NCI-H446 treated with DMSO at 0.1 percent for 48 hours (cell line): ENCODE data around the gene PGA5.

Experiments used
- DNase-seq: peaks from one replicate; lab custom pipeline; 2025; lab: John Stamatoyannopoulos, UW

The PGA5 gene

DNA sequence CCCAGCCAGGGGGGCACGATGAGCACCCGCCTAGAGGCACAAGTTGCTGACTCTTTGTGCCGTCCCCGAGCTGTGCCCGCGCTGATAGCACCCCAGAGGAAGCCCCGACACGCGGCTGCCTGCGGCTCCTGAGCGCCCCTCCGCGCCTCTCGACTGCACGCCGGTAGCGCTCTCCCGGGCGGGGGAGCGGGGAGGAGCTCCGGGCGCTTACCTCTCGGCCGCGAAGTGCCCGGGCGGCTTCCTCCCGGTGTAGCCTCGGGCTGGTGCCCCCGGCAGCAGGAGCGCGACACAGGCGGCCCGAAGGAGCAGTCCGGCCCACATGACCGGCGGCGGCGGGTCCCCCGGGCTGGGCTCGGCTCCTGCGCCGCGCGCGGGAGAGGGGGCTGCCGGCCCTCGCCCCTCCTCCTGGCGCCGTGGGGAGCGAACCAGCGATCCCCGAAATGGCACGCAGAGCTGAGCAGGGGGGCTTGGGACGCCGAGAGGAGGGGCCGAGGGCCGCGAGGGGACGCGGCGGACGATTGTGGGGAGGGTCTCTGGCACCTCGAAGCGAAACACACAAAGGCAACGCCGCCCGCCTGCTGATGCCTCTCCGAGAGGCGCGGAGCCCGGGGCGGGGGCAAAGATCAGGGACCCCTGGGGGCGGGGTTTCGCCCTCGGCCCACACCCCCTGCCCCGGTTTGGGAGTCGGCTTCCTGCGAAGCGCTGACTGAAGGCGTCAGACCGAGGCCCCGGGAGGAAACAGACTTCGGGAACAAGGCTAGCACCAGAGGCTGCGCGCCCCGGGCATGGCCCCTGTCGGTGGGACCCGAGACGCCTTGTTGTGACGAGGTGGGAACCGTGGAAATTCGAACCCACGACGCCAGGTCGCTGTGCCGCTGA is 54.0 kb downstream of the PGA5 start, which contains the start of gene VWCE:
Gene VWCE, minus strand, starts transcription at position 600 of the 879 bp plus-strand sequence. Its CDS starts 279 bp downstream, at position 321.
- no peak for DNase-seq

DNA sequence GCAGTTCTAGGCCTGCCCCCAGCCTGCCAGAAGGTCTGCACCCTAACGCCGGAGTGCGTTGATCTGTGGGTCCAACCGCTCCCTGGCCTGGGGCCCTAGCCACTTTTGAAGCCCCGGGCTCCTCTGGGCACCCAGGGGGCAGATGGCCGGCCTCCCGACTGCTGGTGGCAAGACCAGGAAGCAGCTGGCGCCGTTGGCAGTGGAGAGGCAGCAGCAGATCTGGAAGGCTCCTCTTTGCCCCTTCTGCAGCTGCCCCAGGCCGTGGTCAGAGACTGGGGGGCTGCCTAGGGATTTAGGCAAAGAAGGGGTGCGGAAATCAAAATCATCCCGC is 54.6 kb downstream of the PGA5 start:
- DNase-seq = no peak

DNA sequence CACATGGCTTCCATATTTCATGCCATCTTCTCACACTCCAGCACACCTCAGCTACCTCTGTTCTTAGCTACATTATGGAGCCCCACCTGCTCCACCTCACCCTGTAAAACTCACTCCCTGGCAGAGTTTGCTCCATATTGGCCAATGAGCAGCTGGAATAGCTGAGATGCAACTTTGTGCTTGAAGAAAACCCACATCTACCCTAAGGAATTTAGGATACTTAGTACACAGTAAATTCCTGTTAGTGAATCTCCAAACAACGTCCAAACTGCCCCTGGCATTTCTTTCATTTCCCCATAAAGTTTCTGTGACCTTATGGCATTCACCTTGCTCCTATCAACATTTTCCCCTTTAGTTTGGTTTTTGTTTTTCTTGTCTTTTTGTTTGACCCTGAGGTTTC is 56.4 kb downstream of the PGA5 start:
- DNase-seq = no peak

DNA sequence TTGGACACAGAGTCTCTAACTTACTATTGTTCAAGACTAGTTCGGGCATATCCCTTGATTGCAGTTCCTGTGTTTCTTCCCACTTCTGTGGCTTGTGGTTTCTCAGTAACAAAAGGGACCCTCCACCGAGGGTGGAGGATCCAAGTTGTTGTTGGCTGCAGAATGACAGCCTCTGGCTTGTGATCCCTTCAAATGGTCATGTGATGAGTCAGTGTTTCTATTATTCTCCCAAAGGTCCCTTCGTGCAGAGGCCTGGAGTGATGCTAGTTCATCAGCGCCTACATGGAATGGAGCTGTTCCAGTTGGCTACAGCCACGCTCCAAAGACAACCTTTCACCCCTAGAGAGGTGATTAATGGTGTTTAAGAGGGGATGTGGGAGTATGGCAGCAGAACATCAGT is 56.8 kb downstream of the PGA5 start:
- DNase-seq = no peak

DNA sequence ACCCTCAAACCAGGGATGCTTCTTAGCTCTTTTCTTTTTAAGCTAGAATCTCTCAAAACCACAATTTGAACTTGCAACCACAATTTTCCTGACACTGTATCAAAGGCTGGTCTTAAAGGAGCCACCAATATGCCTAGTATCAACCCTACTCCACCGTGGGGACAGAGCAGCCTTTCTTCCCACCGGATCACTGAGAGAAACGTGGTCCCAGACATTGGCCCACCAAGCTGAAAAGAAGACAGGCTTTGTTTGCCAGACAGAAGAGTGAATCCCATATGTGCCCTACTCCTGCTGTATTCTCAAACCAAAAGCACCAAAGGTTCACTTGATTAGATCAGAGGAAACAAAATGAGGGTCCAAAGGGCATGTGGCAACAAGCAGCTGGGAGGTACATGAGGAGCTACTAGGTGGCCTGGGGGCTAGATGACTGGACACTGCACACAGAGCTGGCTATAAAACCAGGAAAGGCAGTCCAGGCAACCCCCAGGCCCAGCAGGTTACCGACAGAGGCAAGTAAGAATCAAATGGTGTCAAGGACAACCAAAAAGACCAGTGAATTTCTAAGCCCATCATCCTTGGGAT is 57.8 kb downstream of the PGA5 start:
- no peak for DNase-seq
